Endodermal cell (in vitro differentiated cells): ENCODE results near the gene TPTE2. TPM values are rescaled to one million over a fixed set of nuclear protein-coding genes. Genes with fewer than 3 reads are reported as not detected.
"Not testable (repeated sequence)": the region's sequence is repeated elsewhere in the genome, so short reads cannot be mapped to it uniquely, and the experiment has no call there.

Experiments
- DNase-seq: peaks from one replicate; pipeline ENCODE4 v3.0.0-alpha.2; 2017
- H3K27ac ChIP-seq: 2 replicates; pipeline ENCODE4 v1.5.1; 2013; ENCODE audit warnings: mild to moderate bottlenecking, low read depth, low read length, moderate library complexity
- H3K27me3 ChIP-seq: 2 replicates; pipeline ENCODE4 v1.6.1; 2013; ENCODE audit warnings: mild to moderate bottlenecking, low read length, moderate library complexity; ENCODE audit not compliant: insufficient read depth, control insufficient read depth, poor library complexity, severe bottlenecking
- H3K36me3 ChIP-seq: 2 replicates; pipeline ENCODE4 v1.7.0; 2013; ENCODE audit warnings: mild to moderate bottlenecking, low read length, moderate library complexity; ENCODE audit not compliant: control insufficient read depth, insufficient read depth
- H3K4me1 ChIP-seq: one replicate; pipeline ENCODE4 v1.7.0; 2013; ENCODE audit warnings: low read length; ENCODE audit not compliant: control insufficient read depth, insufficient read depth
- H3K4me3 ChIP-seq: 2 replicates; pipeline ENCODE4 v1.5.1; 2013; ENCODE audit warnings: mild to moderate bottlenecking, low read length, moderate library complexity
- H3K9ac ChIP-seq: 2 replicates; pipeline ENCODE4 v1.6.1; 2013; ENCODE audit warnings: mild to moderate bottlenecking, low read length, moderate library complexity; ENCODE audit not compliant: poor library complexity, severe bottlenecking; ENCODE audit errors: extremely low read depth
- H3K9me3 ChIP-seq: 2 replicates; pipeline ENCODE4 v1.6.1; 2013; ENCODE audit warnings: mild to moderate bottlenecking, low read length, moderate library complexity; ENCODE audit not compliant: control insufficient read depth
- H3K27ac Mint-ChIP-seq: 2 replicates; pipeline ENCODE4 v1.8.0; 2020; ENCODE audit warnings: mixed read lengths
- H3K27me3 Mint-ChIP-seq: 2 replicates; pipeline ENCODE4 v1.8.0; 2021; ENCODE audit warnings: mild to moderate bottlenecking, mixed read lengths; ENCODE audit not compliant: insufficient read depth
- H3K36me3 Mint-ChIP-seq: 2 replicates; pipeline ENCODE4 v1.8.0; 2020; ENCODE audit warnings: low read depth, mixed read lengths
- H3K4me1 Mint-ChIP-seq: 2 replicates; pipeline ENCODE4 v1.8.0; 2020; ENCODE audit warnings: mixed read lengths
- H3K4me3 Mint-ChIP-seq: 2 replicates; pipeline ENCODE4 v1.8.0; 2020; ENCODE audit warnings: mild to moderate bottlenecking, moderate library complexity, mixed read lengths
- H3K9me3 Mint-ChIP-seq: 2 replicates; pipeline ENCODE4 v1.8.0; 2020; ENCODE audit warnings: mild to moderate bottlenecking, mixed read lengths
- WGBS, 2 experiments: methylation state at CpG; one replicate each; pipeline versions ENCODE4 v1.1.5 to v1.1.7; 2013; ENCODE audit warnings: missing lambda C conversion rate in 2 of 2, mixed read lengths in 1 of 2; ENCODE audit not compliant: insufficient coverage in 1 of 2, insufficient read length in 1 of 2; 5-methylcytosine and 5-hydroxymethylcytosine counted together
- total RNA-seq, 2 donors: library from RNA; stranded (reverse); fragmentation: NEBNext Ultra II Directional in 1 of 2; extraction: Animal tissue kit (Norgen Biotek cat#: 25700) in 1 of 2; gene quantifications; 2 replicates in 1 of 2; 3 replicates in 1 of 2; pipeline ENCODE4 v1.2.1, GENCODE V29; 2021
- TF ChIP-seq, protein P1 (sequence below): fragments of 200-600 bp; sonication (generic); conservative IDR thresholded peaks from 2 replicates; pipeline ENCODE4 v1.5.0; 2021; ENCODE audit warnings: antibody characterized with exemption, mild to moderate bottlenecking

The TPTE2 gene
- total RNA-seq, 2 donors from 2014 or later = not detected

GRCh38 chr13:19557287-19557686, 4.0 kb downstream of the TPTE2 start:
- not testable (repeated sequence) for H3K36me3 ChIP-seq, H3K27me3 Mint-ChIP-seq, H3K4me1 Mint-ChIP-seq, H3K27me3 ChIP-seq, H3K9me3 ChIP-seq, H3K4me3 Mint-ChIP-seq, H3K27ac Mint-ChIP-seq, H3K9ac ChIP-seq, H3K4me1 ChIP-seq, H3K4me3 ChIP-seq, H3K27ac ChIP-seq, H3K36me3 Mint-ChIP-seq, DNase-seq
- peaks cover 57% of the 10 kb centered on the region for H3K9me3 Mint-ChIP-seq
- 82 to 94% methylated on average over 2 of the region's 4 CpGs for WGBS, 2 experiments

DNA sequence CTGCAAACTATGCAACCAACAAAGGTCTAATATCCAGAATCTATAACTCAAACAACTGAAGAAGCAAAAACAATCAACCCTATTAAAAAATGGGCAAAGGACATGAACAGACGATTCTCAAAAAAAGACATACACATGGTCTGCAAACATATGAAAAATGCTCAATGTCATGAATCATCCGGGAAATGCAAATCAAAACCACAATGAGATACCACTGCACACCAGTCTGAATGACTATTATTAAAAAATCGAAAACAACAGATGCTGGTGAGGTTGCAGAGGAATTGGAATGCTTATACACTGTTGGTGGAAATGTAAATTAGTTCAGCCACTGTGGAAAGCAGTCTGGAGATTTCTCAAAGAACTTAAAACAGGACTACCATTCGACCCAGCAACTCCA, 12.1 kb downstream of the TPTE2 start:
- peaks cover 23% of the 10 kb centered on the region for H3K9me3 ChIP-seq
- not testable (repeated sequence) for H3K27me3 Mint-ChIP-seq, H3K4me3 ChIP-seq, H3K27ac Mint-ChIP-seq, H3K36me3 ChIP-seq, DNase-seq, H3K27ac ChIP-seq, H3K4me3 Mint-ChIP-seq, H3K36me3 Mint-ChIP-seq, H3K4me1 Mint-ChIP-seq, H3K4me1 ChIP-seq, H3K27me3 ChIP-seq, H3K9ac ChIP-seq
- H3K9me3 Mint-ChIP-seq = peaks cover 53% of the 10 kb centered on the region
- 70% methylated on average over 3 of the region's 4 CpGs; no CpG with 5 or more reads in 1 of the 2 experiments for WGBS, 2 experiments

GRCh38 chr13:19525634-19526033, 35.7 kb downstream of the TPTE2 start:
- H3K9ac ChIP-seq, H3K27ac Mint-ChIP-seq, H3K4me3 ChIP-seq, H3K4me1 ChIP-seq, H3K4me1 Mint-ChIP-seq, H3K27ac ChIP-seq, H3K27me3 ChIP-seq, H3K4me3 Mint-ChIP-seq, DNase-seq, H3K27me3 Mint-ChIP-seq, H3K36me3 Mint-ChIP-seq, H3K36me3 ChIP-seq: not testable (repeated sequence)
- H3K9me3 ChIP-seq = peaks cover 30% of the 10 kb centered on the region
- H3K9me3 Mint-ChIP-seq = peaks cover 82% of the 10 kb centered on the region

- H3K4me3 Mint-ChIP-seq = no peak overlapping the region
- no peaks in the 10 kb centered on the region for H3K27me3 Mint-ChIP-seq
- peaks cover 85% of the 10 kb centered on the region for H3K9me3 Mint-ChIP-seq
Observed at GRCh38 chr13:19519049-19519448, 42.3 kb downstream of the TPTE2 start.

GRCh38 chr13:19507623-19508022, 53.7 kb downstream of the TPTE2 start:
- H3K36me3 ChIP-seq, H3K9ac ChIP-seq, H3K27ac Mint-ChIP-seq, DNase-seq, H3K27me3 Mint-ChIP-seq, H3K4me1 Mint-ChIP-seq, H3K4me1 ChIP-seq, H3K4me3 ChIP-seq, H3K36me3 Mint-ChIP-seq, H3K27ac ChIP-seq, H3K4me3 Mint-ChIP-seq, H3K27me3 ChIP-seq: not testable (repeated sequence)
- peaks cover 78% of the 10 kb centered on the region for H3K9me3 Mint-ChIP-seq
- 74% methylated on average over 4 to 5 of the region's 5 CpGs for WGBS, 2 experiments
- peaks cover 11% of the 10 kb centered on the region for H3K9me3 ChIP-seq

More at GRCh38 chr13:19519049-19519448, 42.3 kb downstream of the TPTE2 start:
- no peak overlapping the region for H3K4me3 ChIP-seq
- no peak overlapping the region for H3K9ac ChIP-seq
- DNase-seq = no peak
- H3K9me3 ChIP-seq = peaks cover 20% of the 10 kb centered on the region
- Mint-ChIP-seq H3K27ac (no peak overlapping the region), H3K36me3 (no peaks in the 10 kb centered on the region), H3K4me1 (no peaks in the 10 kb centered on the region)
- TF ChIP-seq, protein P1, sequence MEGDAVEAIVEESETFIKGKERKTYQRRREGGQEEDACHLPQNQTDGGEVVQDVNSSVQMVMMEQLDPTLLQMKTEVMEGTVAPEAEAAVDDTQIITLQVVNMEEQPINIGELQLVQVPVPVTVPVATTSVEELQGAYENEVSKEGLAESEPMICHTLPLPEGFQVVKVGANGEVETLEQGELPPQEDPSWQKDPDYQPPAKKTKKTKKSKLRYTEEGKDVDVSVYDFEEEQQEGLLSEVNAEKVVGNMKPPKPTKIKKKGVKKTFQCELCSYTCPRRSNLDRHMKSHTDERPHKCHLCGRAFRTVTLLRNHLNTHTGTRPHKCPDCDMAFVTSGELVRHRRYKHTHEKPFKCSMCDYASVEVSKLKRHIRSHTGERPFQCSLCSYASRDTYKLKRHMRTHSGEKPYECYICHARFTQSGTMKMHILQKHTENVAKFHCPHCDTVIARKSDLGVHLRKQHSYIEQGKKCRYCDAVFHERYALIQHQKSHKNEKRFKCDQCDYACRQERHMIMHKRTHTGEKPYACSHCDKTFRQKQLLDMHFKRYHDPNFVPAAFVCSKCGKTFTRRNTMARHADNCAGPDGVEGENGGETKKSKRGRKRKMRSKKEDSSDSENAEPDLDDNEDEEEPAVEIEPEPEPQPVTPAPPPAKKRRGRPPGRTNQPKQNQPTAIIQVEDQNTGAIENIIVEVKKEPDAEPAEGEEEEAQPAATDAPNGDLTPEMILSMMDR = no peak
- H3K27ac ChIP-seq = no peak overlapping the region
- no peaks in the 10 kb centered on the region for H3K27me3 ChIP-seq
- H3K36me3 ChIP-seq = no peaks in the 10 kb centered on the region
- no peaks in the 10 kb centered on the region for H3K4me1 ChIP-seq

DNA sequence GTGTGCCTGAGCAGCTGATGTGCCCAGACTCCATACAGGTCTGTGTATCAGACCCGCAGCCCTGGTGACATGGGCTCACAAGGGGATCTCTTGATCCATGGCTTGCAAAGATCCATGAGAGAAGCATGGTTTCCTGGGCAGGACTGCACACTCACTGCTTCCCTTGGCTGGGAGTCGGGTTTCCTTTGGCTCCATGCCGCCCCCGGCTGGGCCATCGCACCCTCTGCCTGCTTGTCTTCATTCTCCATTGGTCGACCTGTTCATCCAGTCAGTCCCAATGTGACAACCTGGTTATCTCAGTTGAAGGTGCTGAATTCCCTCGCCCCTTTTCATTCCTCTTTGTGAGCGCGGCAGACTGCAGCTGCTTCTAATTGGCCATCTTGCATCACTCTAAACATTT, 101.2 kb downstream of the TPTE2 start:
- H3K9me3 ChIP-seq = peaks cover 23% of the 10 kb centered on the region
- H3K36me3 ChIP-seq, H3K27ac Mint-ChIP-seq, H3K27me3 Mint-ChIP-seq, H3K27ac ChIP-seq, H3K36me3 Mint-ChIP-seq, H3K9ac ChIP-seq, DNase-seq, H3K4me1 ChIP-seq, H3K4me1 Mint-ChIP-seq, H3K4me3 ChIP-seq, H3K4me3 Mint-ChIP-seq, H3K27me3 ChIP-seq: not testable (repeated sequence)
- WGBS, 2 experiments = 64 to 75% methylated on average over 4 to 9 of the region's 9 CpGs
- H3K9me3 Mint-ChIP-seq = peaks cover 79% of the 10 kb centered on the region
